Mammary epithelial cell (primary cell): ENCODE measurements around the gene CPLX4.

Experiments used
- CTCF ChIP-seq, 2 donors: IDR thresholded peaks in 1 of 2; conservative IDR thresholded peaks in 1 of 2; 2 replicates each; pipeline ENCODE4 v1.5.1; 2011 to 2012; ENCODE audit warnings: inconsistent platforms in 2 of 2, low read length in 2 of 2, mild to moderate bottlenecking in 2 of 2, control low read depth in 1 of 2, low read depth in 1 of 2; ENCODE audit not compliant: insufficient read depth in 1 of 2; ENCODE audit errors: extremely low read depth in 1 of 2
- EZH2 ChIP-seq: IDR thresholded peaks from 2 replicates; pipeline ENCODE4 v1.6.1; 2012; ENCODE audit warnings: low read length, inconsistent platforms, borderline replicate concordance

- TF ChIP-seq CTCF (conservative IDR thresholded peaks at IDR 0.05 in 1 of 2, IDR thresholded peaks at IDR 0.05 in 1 of 2; ENCODE audit: extremely low read depth in 1 of 2, insufficient read depth in 1 of 2, low read depth in 1 of 2, low read length in 2 of 2), result no peak
- no peak for TF ChIP-seq EZH2
These were observed 25.5 kb upstream of the CPLX4 start for GRCh38 chr18:59343926-59344325.
